Peyer's patch (tissue), 4 donors: ENCODE measurements around the gene SLC35B1. TPM values are rescaled to one million over a fixed set of nuclear protein-coding genes. Genes with fewer than 3 reads are reported as not detected.
"Not testable (repeated sequence)": the region's sequence is repeated elsewhere in the genome, so short reads cannot be mapped to it uniquely, and the experiment has no call there.

Experiments used
- DNase-seq, 3 donors: peaks; one replicate each; pipeline ENCODE4 v3.0.0-alpha.2; 2017 to 2019
- H3K27ac ChIP-seq, 4 donors: fragments of 200-600 bp; sonication (generic); one replicate each; pipeline ENCODE4 v1.5.1; 2016 to 2019
- H3K27me3 ChIP-seq, 2 donors: fragments of 200-600 bp; sonication (generic); one replicate each; pipeline ENCODE4 v1.5.1; 2019
- H3K36me3 ChIP-seq, 3 donors: fragments of 200-600 bp; sonication (generic); one replicate each; pipeline ENCODE4 v1.5.1; 2016 to 2019
- H3K4me1 ChIP-seq, 4 donors: fragments of 200-600 bp; sonication (generic); one replicate each; pipeline ENCODE4 v1.5.1; 2016 to 2019
- H3K4me3 ChIP-seq, 4 donors: fragments of 200-600 bp; sonication (generic); 1 replicate in 3 of 4; 2 replicates in 1 of 4; pipeline ENCODE4 v1.5.1; 2016 to 2019; ENCODE audit warnings: mild to moderate bottlenecking in 1 of 4
- H3K9me3 ChIP-seq, 4 donors: fragments of 200-600 bp; sonication (generic); one replicate each; pipeline ENCODE4 v1.5.1; 2016 to 2019; ENCODE audit warnings: mild to moderate bottlenecking in 1 of 4
- CTCF ChIP-seq, 6 experiments: fragments of 450-650 bp in 4 of 6; fragments of 200-600 bp in 2 of 6; sonication (generic) in 1 of 6; IDR thresholded peaks; one replicate each; pipeline ENCODE4 v1.5.1; 2017 to 2019; ENCODE audit warnings: antibody characterized with exemption in 6 of 6, mild to moderate bottlenecking in 3 of 6, moderate library complexity in 1 of 6
- POLR2A ChIP-seq, 2 donors: fragments of 450-650 bp; IDR thresholded peaks; one replicate each; pipeline ENCODE4 v1.5.1; 2017; ENCODE audit warnings: antibody characterized with exemption in 2 of 2, mild to moderate bottlenecking in 2 of 2, moderate library complexity in 2 of 2
- total RNA-seq, 4 donors: library from RNA; depleted of rRNA; stranded (reverse); fragments of >200 nt; gene quantifications; one replicate each; pipeline ENCODE4 v1.1.0, GENCODE V29; 2016

The SLC35B1 gene
- total RNA-seq, 4 donors from 2014 or later = 42.1 to 115 (median 78.2) TPM

- Histone ChIP-seq H3K4me1 (peaks cover 0 to 30% (median 0%) of the 10 kb centered on the region in 4 donors), H3K9me3 (no peaks in the 10 kb centered on the region), H3K27me3 (no peaks in the 10 kb centered on the region), H3K4me3 (no peak overlapping the region), H3K36me3 (peaks cover 0 to 13% (median 0%) of the 10 kb centered on the region in 3 donors), H3K27ac (peak overlapping the region in 1 of 4 donors; percentile 24)
- TF ChIP-seq CTCF (IDR thresholded peaks at IDR 0.05) (no peak), POLR2A (IDR thresholded peaks at IDR 0.05) (no peak)
- no peak for DNase-seq
Observed at GRCh38 chr17:49725452-49726130, 17.8 kb upstream of the SLC35B1 start.

GRCh38 chr17:49724552-49724951 is 16.8 kb upstream of the SLC35B1 start:
- H3K27ac ChIP-seq = peak overlapping the region in 1 of 4 donors; percentile 72
- H3K36me3 ChIP-seq = peaks cover 0 to 21% (median 0%) of the 10 kb centered on the region in 3 donors
- peaks cover 0 to 20% (median 0%) of the 10 kb centered on the region in 4 donors for H3K4me1 ChIP-seq
- H3K9me3 ChIP-seq, H3K4me3 ChIP-seq, DNase-seq, H3K27me3 ChIP-seq: not testable (repeated sequence)

- no peak overlapping the region for H3K4me3 ChIP-seq
- H3K4me1 ChIP-seq = peaks cover 0 to 11% (median 0%) of the 10 kb centered on the region in 4 donors
- no peak for DNase-seq
- no peak for TF ChIP-seq POLR2A (IDR thresholded peaks at IDR 0.05)
- TF ChIP-seq CTCF (IDR thresholded peaks at IDR 0.05) = no peak
- peak overlapping the region in 3 of 4 donors; percentile 35 to 72 (median 52) for H3K27ac ChIP-seq
- H3K9me3 ChIP-seq = no peaks in the 10 kb centered on the region
- H3K36me3 ChIP-seq = peaks cover 0 to 32% (median 0%) of the 10 kb centered on the region in 3 donors
- H3K27me3 ChIP-seq = no peaks in the 10 kb centered on the region
Observed at GRCh38 chr17:49723423-49723822, 15.7 kb upstream of the SLC35B1 start.

GRCh38 chr17:49722066-49722465 is 14.3 kb upstream of the SLC35B1 start:
- no peaks in the 10 kb centered on the region for H3K9me3 ChIP-seq
- H3K4me3 ChIP-seq = no peak overlapping the region
- peaks cover 0 to 46% (median 0%) of the 10 kb centered on the region in 3 donors for H3K36me3 ChIP-seq
- H3K4me1 ChIP-seq = peaks cover 0 to 9% (median 0%) of the 10 kb centered on the region in 4 donors
- H3K27ac ChIP-seq = no peak overlapping the region
- H3K27me3 ChIP-seq = no peaks in the 10 kb centered on the region
- TF ChIP-seq CTCF (IDR thresholded peaks at IDR 0.05) = no peak
- no peak for TF ChIP-seq POLR2A (IDR thresholded peaks at IDR 0.05)
- DNase-seq = no peak

GRCh38 chr17:49717371-49717861 is 9.7 kb upstream of the SLC35B1 start:
- Histone ChIP-seq H3K9me3 (no peaks in the 10 kb centered on the region), H3K4me1 (peaks cover 0 to 3% (median 0%) of the 10 kb centered on the region in 4 donors), H3K27ac (no peak overlapping the region), H3K36me3 (peaks cover 0 to 82% (median 0%) of the 10 kb centered on the region in 3 donors), H3K27me3 (no peaks in the 10 kb centered on the region), H3K4me3 (no peak overlapping the region)
- no peak for TF ChIP-seq CTCF (IDR thresholded peaks at IDR 0.05)
- TF ChIP-seq POLR2A (IDR thresholded peaks at IDR 0.05) = no peak
- no peak for DNase-seq

- no peak for TF ChIP-seq CTCF (IDR thresholded peaks at IDR 0.05)
- no peak for TF ChIP-seq POLR2A (IDR thresholded peaks at IDR 0.05)
- H3K27ac ChIP-seq = peak overlapping the region in 1 of 4 donors; percentile 4
- no peaks in the 10 kb centered on the region for H3K27me3 ChIP-seq
- H3K36me3 ChIP-seq = peaks cover 0 to 84% (median 0%) of the 10 kb centered on the region in 3 donors
- no peak overlapping the region for H3K4me3 ChIP-seq
- H3K4me1 ChIP-seq = peaks cover 0 to 3% (median 0%) of the 10 kb centered on the region in 4 donors
- DNase-seq = no peak
- H3K9me3 ChIP-seq = no peaks in the 10 kb centered on the region
Observed at GRCh38 chr17:49716668-49717364, 9.1 kb upstream of the SLC35B1 start.
